DND-41 (cell line): ENCODE measurements around the gene PEX14.

Experiments
- ATAC-seq: fragments of 200-7000 bp; cut with Tn5 transposase; 3 replicates; pipeline ENCODE4 v1.9.1; 2021; ENCODE audit warnings: low read depth; ENCODE audit not compliant: insufficient read depth
- DNase-seq: peaks from one replicate; pipeline ENCODE4 v3.0.0-alpha.2; 2020
- H2AFZ ChIP-seq: 2 replicates; pipeline ENCODE4 v1.6.0; 2012; ENCODE audit warnings: low read depth, low read length
- H3K27ac ChIP-seq: 2 replicates; pipeline ENCODE4 v1.5.1; 2012; ENCODE audit warnings: low read length, inconsistent platforms
- H3K27me3 ChIP-seq: fragments of 200-600 bp; sonication (generic); 2 replicates; pipeline ENCODE4 v1.6.0; 2012; ENCODE audit warnings: low read length, mild to moderate bottlenecking, inconsistent platforms; ENCODE audit not compliant: insufficient read depth, poor library complexity
- H3K36me3 ChIP-seq: 2 replicates; pipeline ENCODE4 v1.5.1; 2012; ENCODE audit warnings: low read length, inconsistent platforms; ENCODE audit not compliant: insufficient read depth
- H3K4me1 ChIP-seq: 2 replicates; pipeline ENCODE4 v1.5.1; 2012; ENCODE audit warnings: mild to moderate bottlenecking, low read length; ENCODE audit not compliant: insufficient read depth
- H3K4me2 ChIP-seq: 2 replicates; pipeline ENCODE4 v1.6.0; 2012; ENCODE audit warnings: mild to moderate bottlenecking, moderate library complexity, low read length, inconsistent platforms; ENCODE audit not compliant: insufficient read depth
- H3K4me3 ChIP-seq, 2 experiments: fragments of 200-600 bp in 1 of 2; shearing (Covaris generic) in 1 of 2; 2 replicates each; pipeline ENCODE4 v1.5.1; 2012 to 2016; ENCODE audit warnings: inconsistent platforms in 2 of 2, low read length in 2 of 2, mild to moderate bottlenecking in 2 of 2, low read depth in 1 of 2, moderate library complexity in 1 of 2
- H3K79me2 ChIP-seq: 2 replicates; pipeline ENCODE4 v1.6.0; 2012; ENCODE audit warnings: low read length, inconsistent platforms; ENCODE audit not compliant: insufficient read depth
- H3K9ac ChIP-seq: 2 replicates; pipeline ENCODE4 v1.6.0; 2012; ENCODE audit warnings: low read depth, mild to moderate bottlenecking, inconsistent platforms, low read length, moderate library complexity
- H3K9me3 ChIP-seq: 2 replicates; pipeline ENCODE4 v1.5.1; 2012; ENCODE audit warnings: low read length, moderate library complexity, mild to moderate bottlenecking, inconsistent platforms; ENCODE audit not compliant: insufficient read depth, severe bottlenecking
- H4K20me1 ChIP-seq: 2 replicates; pipeline ENCODE4 v1.6.0; 2012; ENCODE audit warnings: low read length; ENCODE audit not compliant: insufficient read depth
- EZH2 ChIP-seq: IDR thresholded peaks from 3 replicates; pipeline ENCODE4 v1.6.1; 2012; ENCODE audit warnings: borderline replicate concordance, low read depth, mild to moderate bottlenecking, moderate library complexity, low read length, inconsistent platforms; ENCODE audit not compliant: severe bottlenecking
- TF ChIP-seq, protein P1 (sequence below): IDR thresholded peaks from 2 replicates; pipeline ENCODE4 v1.5.1; 2012; ENCODE audit warnings: borderline replicate concordance, low read length, moderate library complexity, mild to moderate bottlenecking; ENCODE audit not compliant: poor library complexity, severe bottlenecking; ENCODE audit errors: extremely low read depth

PEX14 gene

GRCh38 chr1:10513199-10513598 is 38.4 kb downstream of the PEX14 start:
- ATAC-seq (0 out of 3 replicates have a peak, but pooled peaks have one; percentile 6), DNase-seq (peak; percentile 46)
- H3K9me3 ChIP-seq: no peaks in the 10 kb centered on the region
- H3K9ac ChIP-seq: peak overlapping the region; percentile 25; the same call in 1 of the 2 replicates
- no peak overlapping the region for H3K4me3 ChIP-seq
- H3K4me1 ChIP-seq: peaks cover 77% of the 10 kb centered on the region
- no peaks in the 10 kb centered on the region for H3K36me3 ChIP-seq
- H4K20me1 ChIP-seq: peaks cover 11% of the 10 kb centered on the region; the same call in 1 of the 2 replicates
- no peaks in the 10 kb centered on the region for H3K27me3 ChIP-seq
- no peak overlapping the region for H2AFZ ChIP-seq
- peak overlapping the region; percentile 66 for H3K27ac ChIP-seq
- no peak for TF ChIP-seq EZH2
- TF ChIP-seq, protein P1, sequence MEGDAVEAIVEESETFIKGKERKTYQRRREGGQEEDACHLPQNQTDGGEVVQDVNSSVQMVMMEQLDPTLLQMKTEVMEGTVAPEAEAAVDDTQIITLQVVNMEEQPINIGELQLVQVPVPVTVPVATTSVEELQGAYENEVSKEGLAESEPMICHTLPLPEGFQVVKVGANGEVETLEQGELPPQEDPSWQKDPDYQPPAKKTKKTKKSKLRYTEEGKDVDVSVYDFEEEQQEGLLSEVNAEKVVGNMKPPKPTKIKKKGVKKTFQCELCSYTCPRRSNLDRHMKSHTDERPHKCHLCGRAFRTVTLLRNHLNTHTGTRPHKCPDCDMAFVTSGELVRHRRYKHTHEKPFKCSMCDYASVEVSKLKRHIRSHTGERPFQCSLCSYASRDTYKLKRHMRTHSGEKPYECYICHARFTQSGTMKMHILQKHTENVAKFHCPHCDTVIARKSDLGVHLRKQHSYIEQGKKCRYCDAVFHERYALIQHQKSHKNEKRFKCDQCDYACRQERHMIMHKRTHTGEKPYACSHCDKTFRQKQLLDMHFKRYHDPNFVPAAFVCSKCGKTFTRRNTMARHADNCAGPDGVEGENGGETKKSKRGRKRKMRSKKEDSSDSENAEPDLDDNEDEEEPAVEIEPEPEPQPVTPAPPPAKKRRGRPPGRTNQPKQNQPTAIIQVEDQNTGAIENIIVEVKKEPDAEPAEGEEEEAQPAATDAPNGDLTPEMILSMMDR: no peak
- H3K4me2 ChIP-seq: no peak overlapping the region
- peaks cover 82% of the 10 kb centered on the region for H3K79me2 ChIP-seq

DNA sequence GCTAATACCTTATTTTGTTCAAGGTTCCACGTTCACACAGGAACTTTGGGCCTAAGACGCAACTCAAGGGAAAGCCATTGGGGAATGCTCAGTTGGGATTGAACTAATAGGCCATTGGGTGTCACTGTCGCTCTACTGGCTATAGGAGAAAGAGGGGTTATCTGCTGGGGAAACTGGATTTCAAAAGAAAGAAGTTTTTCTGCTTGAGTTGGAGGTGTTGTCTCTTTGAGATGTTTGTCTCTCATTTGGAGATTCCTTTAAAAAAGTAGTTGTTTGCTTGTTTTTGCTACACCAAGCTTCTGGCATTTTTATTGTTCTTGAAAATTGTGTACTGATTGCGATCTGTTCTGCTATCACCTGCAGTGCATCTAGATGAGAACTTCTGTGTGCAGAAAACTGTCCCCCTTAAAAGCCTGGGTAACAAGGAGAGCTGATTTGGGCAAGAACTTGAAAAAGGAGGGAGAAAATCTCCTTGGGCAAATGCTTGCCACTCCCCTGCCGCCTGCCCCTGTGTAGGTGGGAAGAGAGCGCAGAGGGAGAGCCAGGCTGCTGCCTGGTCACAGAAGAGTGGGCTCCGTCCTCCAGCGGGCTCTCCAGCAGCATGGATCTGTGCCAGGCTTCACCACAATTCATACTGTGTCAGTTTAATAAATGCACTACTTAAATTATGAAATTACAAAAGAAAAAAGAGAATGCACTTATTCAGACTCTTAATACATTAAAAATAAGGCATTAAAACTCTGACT is 39.9 kb downstream of the PEX14 start:
- H3K9ac ChIP-seq: no peak overlapping the region
- peaks cover 81% of the 10 kb centered on the region for H3K79me2 ChIP-seq
- no peaks in the 10 kb centered on the region for H3K36me3 ChIP-seq
- peaks cover 16% of the 10 kb centered on the region; the same call in 1 of the 2 replicates for H4K20me1 ChIP-seq
- H3K4me3 ChIP-seq: no peak overlapping the region
- no peak overlapping the region for H3K4me2 ChIP-seq
- TF ChIP-seq, protein P1: peak; percentile 74
- no peak for TF ChIP-seq EZH2
- H2AFZ ChIP-seq: no peak overlapping the region
- H3K9me3 ChIP-seq: no peaks in the 10 kb centered on the region
- H3K27ac ChIP-seq: peak overlapping the region; percentile 40
- DNase-seq (peak; percentile 48), ATAC-seq (no peak)
- peaks cover 62% of the 10 kb centered on the region for H3K4me1 ChIP-seq
- no peaks in the 10 kb centered on the region for H3K27me3 ChIP-seq

DNA sequence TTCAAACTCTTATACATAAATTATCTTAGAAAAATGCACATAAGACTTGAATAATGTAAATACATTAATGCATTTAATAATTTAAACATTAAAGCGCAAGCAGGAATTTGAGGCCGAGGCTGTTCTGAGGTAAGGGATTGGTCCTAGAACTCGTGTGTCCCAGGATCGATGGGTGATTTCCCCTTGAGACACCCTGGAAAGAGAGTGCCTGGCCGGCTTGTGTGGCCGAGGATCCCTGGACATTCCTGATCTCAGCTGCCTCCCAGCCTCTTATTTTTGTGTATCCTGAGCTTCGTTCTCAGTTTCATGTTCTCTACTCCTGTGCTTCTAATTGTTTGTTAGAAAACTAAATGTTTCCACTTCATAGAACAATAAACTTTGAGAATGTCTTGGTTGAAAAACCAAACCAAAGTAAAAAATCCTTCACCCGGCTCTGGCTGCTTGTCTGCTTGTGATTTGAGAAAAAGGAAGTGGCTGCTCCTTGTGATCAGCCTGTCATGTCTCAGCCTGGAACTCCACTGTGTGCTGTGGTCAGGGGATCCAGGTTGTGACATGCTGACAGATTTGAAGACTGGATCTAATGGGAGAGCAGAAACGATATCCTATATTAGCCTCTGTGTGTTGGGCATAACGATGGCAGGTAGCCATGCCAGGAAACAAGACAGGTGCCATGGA is 40.7 kb downstream of the PEX14 start:
- peaks cover 79% of the 10 kb centered on the region for H3K79me2 ChIP-seq

More for the DNA sequence above, 40.7 kb downstream of the PEX14 start:
- Histone ChIP-seq H3K36me3 (no peaks in the 10 kb centered on the region), H3K4me3 (no peak overlapping the region), H3K9me3 (no peaks in the 10 kb centered on the region), H4K20me1 (peaks cover 16% of the 10 kb centered on the region; the same call in 1 of the 2 replicates), H3K4me1 (peaks cover 55% of the 10 kb centered on the region), H3K27me3 (no peaks in the 10 kb centered on the region), H3K4me2 (peak overlapping the region; percentile 18), H3K9ac (no peak overlapping the region), H2AFZ (no peak overlapping the region), H3K27ac (peak overlapping the region; percentile 55)
- TF ChIP-seq, protein P1: no peak
- TF ChIP-seq EZH2: no peak
- ATAC-seq (no peak), DNase-seq (peak; percentile 46)
